ENCODE measurements around the gene PTPN6. TPM values are rescaled to one million over a fixed set of nuclear protein-coding genes. Genes with fewer than 3 reads are reported as not detected.

Gene PTPN6
- total and polyA plus RNA-seq, 2 of the 13 experiments (the other 11 are each of a cell fraction or from before 2014, with no cell fraction given), result 10.5 to 10.6 TPM

- no peak for TF ChIP-seq HDAC6 (IDR thresholded peaks at IDR 0.05; ENCODE audit: low read depth, low read length)
- TF ChIP-seq RFXANK (CRISPR knock-in tag; IDR thresholded peaks at IDR 0.05), result no peak
- TF ChIP-seq E2F1 (CRISPR knock-in tag; IDR thresholded peaks at IDR 0.05), result peak; percentile 94
- TF ChIP-seq GATAD1 (CRISPR knock-in tag; IDR thresholded peaks at IDR 0.05), result peak; percentile 73; the same call in 1 of the 2 replicates
- peak; percentile 65; the same call in 1 of the 2 replicates for TF ChIP-seq ZNF746 (CRISPR knock-in tag; IDR thresholded peaks at IDR 0.05)
- TF ChIP-seq RBFOX2 (IDR thresholded peaks at IDR 0.05; ENCODE audit: low read depth, low read length), result no peak
- TF ChIP-seq NFE2L1 (CRISPR knock-in tag; IDR thresholded peaks at IDR 0.05; ENCODE audit: borderline replicate concordance), result no peak
- no peak for TF ChIP-seq ZNF720 (CRISPR knock-in tag; IDR thresholded peaks at IDR 0.05)
- TF ChIP-seq YY1 (IDR thresholded peaks at IDR 0.05; ENCODE audit: insufficient read depth, insufficient replicate concordance, low read depth, low read length), result peak; percentile 74
- no peak for TF ChIP-seq FOXK2 (IDR thresholded peaks at IDR 0.05)
- TF ChIP-seq ZNF747 (CRISPR knock-in tag; IDR thresholded peaks at IDR 0.05; ENCODE audit: borderline replicate concordance), result 0 out of 2 replicates have a peak, but pooled peaks have one; percentile 24
- peak; percentile 91; the same call in 1 of the 2 replicates for TF ChIP-seq ZFP91 (CRISPR knock-in tag; IDR thresholded peaks at IDR 0.05; ENCODE audit: borderline replicate concordance)
- 0 out of 2 replicates have a peak, but pooled peaks have one; percentile 48 for TF ChIP-seq ZSCAN25 (CRISPR knock-in tag; IDR thresholded peaks at IDR 0.05)
- TF ChIP-seq ZNF749 (CRISPR knock-in tag; IDR thresholded peaks at IDR 0.05; ENCODE audit: borderline replicate concordance), result 0 out of 2 replicates have a peak, but pooled peaks have one; percentile 19
- TF ChIP-seq HOXA5 (CRISPR knock-in tag; IDR thresholded peaks at IDR 0.05), result peak; percentile 90
- no peak for TF ChIP-seq ZNF784 (CRISPR knock-in tag; IDR thresholded peaks at IDR 0.05; ENCODE audit: borderline replicate concordance)
- TF ChIP-seq ZNF670 (CRISPR knock-in tag; IDR thresholded peaks at IDR 0.05; ENCODE audit: borderline replicate concordance), result 0 out of 2 replicates have a peak, but pooled peaks have one; percentile 51
- TF ChIP-seq ARID5B (CRISPR knock-in tag; IDR thresholded peaks at IDR 0.05), result peak; percentile 51; the same call in 1 of the 2 replicates
- 0 out of 2 replicates have a peak, but pooled peaks have one; percentile 4 for TF ChIP-seq ZNF580 (CRISPR knock-in tag; IDR thresholded peaks at IDR 0.05; ENCODE audit: borderline replicate concordance, low read depth)
These were observed 6.6 kb upstream of the PTPN6 start (continued) for GRCh38 chr12:6944381-6945186.
